Activated CD4-positive, alpha-beta T cell treated with anti-CD3 and anti-CD28 coated beads, Interleukin-2, amount 50 U/mL, for 16 hours (primary cell): ENCODE measurements around the gene CFAP100.

Experiments used
- DNase-seq: peaks from one replicate; pipeline ENCODE4 v3.0.0-alpha.2; 2020

CFAP100 gene

DNA sequence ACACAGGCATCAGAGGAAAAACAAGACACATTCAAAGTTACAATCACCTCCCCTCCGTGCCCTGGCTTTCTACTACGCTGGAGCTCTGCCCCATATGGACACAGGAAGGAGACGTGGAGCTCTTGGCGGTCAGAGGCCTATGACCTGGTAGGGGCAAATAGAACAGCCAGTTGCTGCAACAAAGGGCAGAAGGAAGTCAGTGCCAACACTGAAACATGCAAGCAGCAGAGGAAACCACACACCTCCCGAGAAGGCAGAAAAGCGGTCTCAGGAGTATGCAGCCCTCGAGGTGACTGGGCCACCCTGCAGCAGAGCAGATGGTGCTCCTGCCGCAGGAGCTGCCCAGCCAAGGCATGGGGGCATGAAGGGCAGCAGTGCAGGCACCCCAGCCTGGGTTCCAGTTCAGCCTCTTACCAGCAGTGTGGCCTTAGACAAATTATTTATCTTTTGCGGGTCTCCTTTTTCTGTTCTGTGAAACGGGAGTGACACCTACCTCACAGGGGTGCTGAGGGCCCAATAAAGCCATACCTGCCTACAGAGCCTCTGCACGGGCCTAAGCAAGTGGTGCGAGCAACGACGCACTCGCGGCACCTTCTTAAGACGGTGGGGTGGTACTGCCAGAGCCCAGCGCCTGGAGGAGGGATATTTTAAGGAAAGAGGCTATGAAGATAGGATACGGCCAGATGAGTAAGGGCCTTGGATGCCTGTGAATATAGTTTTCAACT lies 72.3 kb downstream of the CFAP100 start:
- DNase-seq: no peak

DNA sequence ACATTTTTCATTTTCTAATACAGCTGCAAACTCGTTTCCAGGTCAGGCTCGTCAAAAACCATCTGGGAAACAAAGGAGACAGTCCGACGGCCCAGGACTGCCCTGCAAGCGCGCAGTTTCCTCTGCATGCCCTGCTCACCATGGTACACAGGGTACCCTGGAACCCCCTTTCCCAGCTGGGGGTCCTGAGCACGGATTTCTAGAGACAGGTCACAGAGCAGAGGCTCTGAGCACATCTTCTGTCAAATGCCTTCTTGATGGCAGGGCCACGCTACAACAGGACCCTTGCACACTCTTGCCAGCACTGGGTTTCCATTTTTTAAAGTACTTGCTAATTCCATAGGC lies 72.9 kb downstream of the CFAP100 start:
- DNase-seq: no peak

- no peak for DNase-seq
Observed at GRCh38 chr3:126468028-126468891, 73.6 kb downstream of the CFAP100 start.

DNA sequence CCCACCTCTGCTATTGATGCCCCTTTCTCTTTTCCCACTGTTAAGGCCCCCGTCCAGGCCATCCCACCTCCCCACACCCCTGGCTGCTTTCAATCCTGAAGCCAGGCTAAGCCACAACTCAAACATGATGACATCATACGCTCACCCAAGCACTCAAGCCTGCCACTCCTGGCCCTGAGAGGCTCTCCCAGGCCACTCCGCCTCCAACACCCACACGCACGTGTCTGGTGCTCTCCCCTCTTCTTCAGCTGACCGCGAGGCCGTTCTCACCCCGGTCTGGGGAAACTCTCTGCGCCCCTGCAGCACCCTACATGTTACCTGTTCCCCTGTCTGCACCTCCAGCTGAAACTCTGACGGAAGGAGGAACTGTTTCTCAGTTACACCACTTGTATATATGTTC lies 74.8 kb downstream of the CFAP100 start:
- no peak for DNase-seq

- DNase-seq: peak; percentile 49
Observed at GRCh38 chr3:126472277-126473006, 77.7 kb downstream of the CFAP100 start.

DNA sequence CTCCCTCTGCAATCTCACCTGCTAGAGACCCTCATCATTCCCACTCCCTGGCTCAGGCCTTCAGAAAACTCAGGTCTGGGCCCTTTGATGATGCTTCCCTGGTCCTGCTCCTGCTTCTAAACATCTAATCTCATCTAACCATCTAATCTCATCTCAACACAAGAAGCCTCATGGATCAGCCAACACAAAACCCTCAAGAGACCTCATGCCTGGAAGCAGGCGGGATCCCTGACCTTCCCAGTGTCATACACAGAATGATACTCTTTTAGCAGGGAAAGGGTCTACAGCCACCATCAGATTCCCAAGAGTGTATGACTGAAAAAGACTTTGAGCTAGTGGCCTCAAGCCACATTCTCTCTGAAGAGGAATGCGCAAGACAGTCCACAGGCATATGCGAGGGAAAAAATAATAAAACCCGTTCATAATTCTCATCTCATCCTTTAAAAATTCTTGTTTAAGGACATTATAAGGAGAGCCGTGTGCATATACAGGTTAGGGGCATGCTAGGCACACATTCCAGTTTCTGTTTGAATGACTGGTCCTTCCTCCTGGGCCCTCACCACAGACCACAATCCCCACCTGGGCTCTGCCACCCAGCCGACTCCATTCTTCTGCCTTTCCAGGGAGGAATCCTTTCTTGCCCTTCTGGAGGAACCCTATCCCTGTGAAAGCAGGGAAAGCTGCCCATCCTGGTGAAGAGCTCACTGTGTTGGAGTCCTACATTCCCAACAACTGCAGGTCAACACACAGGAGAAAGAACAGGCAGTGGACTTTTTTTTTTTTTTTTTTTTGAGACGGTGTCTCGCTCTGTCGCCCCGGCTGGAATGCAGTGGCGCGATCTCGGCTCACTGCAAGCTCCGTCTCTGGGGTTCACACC lies 78.8 kb downstream of the CFAP100 start:
- DNase-seq: peak; percentile 33

GRCh38 chr3:126474498-126475412 lies 80.0 kb downstream of the CFAP100 start:
- peak; percentile 35 for DNase-seq

DNA sequence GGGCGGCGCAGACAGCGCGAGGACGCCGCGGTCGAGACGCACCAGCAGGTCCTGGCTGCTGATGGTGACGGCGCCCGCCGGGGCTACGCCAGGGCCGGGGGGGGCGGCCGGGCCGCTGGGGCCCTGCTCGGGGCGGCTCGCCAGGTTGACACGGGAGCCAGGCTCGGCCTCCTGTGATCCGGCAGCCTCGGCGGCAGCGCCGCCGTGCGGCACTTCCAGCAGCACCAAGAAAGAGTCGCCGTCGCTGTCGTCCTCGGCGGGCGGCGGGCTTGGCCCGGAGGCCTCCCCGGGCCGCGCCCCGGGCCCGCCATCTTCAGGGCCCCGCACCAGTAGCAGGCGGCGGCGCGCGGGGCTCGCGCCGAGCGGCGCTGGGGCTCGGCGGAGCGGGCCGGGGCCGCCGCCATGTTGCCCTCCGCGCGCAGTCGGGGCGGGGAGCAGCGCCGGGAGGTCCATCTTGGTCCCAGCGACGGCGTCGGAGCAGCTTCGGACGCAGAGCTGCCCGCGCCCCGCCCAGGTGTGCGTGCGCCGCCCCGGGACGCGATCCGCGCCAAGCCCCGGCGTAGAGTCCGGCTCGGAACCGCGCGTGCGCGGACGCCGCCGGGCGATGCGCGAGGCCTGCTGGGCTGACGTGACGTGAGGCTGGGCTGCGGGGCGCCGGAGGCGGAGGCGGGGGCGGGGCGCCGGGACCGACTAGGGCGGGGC lies 80.9 kb downstream of the CFAP100 start, which contains the start of gene ZXDC:
ZXDC (minus strand) TSS at position 479 of the 702 bp plus-strand sequence; CDS start at position 453, 26 bp downstream.
- DNase-seq: peak; percentile 95

- no peak for DNase-seq
Observed at GRCh38 chr3:126476166-126477060, 81.7 kb downstream of the CFAP100 start.

DNA sequence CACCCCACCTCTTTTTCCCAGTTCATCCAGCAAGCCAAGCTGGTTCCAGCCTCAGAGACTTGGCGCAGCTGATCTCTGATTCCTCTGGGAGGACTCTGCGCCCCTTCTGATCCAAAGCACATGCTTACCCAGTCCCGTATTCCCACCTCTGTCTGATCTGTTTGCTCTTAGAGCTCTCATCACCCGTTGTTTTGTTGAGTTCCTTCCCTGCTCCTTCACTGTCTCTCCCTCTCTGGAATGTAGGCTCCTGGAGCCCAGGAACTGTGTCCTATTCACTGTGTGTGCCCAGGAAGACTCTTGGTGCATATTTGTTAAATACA lies 82.3 kb downstream of the CFAP100 start:
- DNase-seq: no peak

- DNase-seq: no peak
Observed at GRCh38 chr3:126478581-126479310, 84.0 kb downstream of the CFAP100 start.

- no peak for DNase-seq
Observed at GRCh38 chr3:126479642-126480041, 84.9 kb downstream of the CFAP100 start.

GRCh38 chr3:126480206-126480605 lies 85.5 kb downstream of the CFAP100 start:
- DNase-seq: no peak

DNA sequence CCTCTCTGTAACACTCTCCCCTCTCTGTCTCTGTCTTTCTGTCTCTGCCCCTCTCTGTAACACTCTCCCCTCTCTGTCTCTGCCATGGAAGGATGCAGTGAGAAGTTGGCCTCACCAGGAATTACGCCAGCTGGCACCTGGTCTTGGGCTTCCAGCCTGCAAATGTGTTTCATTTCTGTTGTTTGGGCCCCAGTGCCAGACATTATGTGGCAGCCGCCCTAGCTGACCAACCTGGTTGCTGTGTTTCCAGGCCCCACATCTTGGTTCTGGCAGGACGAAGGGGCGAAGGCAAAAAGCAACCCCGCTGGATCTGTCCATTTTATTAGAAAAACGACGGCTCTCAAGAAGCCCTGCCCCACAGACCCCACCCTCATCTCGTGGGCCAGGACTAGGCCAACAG lies 86.2 kb downstream of the CFAP100 start:
- no peak for DNase-seq

DNA sequence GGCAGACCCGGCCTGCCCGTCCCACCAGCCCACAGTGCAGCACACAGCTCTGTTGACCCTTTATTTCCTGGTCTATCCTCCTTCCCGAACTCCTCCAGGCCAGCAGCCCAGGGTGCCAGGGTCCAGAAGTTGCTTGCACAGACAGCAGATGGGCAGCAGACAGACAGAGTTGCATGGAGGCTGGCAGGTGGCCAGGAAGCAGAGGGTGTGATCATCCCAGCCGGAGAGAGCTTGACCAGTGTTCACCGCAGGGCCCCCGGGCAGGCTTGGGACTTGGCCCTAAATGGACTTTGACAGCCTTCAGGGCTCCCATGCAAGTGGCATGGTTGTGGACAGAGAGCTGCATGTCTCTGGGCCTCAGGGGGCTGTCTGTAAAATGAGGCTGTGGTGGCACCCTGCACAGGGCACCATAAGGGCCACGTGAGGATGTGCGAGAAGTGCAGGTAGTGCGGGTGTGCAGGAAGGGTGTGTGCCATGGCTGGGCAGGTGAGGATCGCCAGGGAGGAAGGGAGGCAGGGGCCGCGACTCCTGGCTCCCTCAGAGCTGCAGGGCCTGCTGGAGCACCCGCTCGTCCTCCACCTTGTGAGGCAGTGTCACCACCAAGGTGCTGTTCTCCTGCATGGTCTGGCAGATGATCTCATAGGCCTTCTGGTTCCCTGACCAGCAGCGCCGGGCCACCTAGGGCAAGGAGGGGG lies 87.2 kb downstream of the CFAP100 start:
- no peak for DNase-seq

DNA sequence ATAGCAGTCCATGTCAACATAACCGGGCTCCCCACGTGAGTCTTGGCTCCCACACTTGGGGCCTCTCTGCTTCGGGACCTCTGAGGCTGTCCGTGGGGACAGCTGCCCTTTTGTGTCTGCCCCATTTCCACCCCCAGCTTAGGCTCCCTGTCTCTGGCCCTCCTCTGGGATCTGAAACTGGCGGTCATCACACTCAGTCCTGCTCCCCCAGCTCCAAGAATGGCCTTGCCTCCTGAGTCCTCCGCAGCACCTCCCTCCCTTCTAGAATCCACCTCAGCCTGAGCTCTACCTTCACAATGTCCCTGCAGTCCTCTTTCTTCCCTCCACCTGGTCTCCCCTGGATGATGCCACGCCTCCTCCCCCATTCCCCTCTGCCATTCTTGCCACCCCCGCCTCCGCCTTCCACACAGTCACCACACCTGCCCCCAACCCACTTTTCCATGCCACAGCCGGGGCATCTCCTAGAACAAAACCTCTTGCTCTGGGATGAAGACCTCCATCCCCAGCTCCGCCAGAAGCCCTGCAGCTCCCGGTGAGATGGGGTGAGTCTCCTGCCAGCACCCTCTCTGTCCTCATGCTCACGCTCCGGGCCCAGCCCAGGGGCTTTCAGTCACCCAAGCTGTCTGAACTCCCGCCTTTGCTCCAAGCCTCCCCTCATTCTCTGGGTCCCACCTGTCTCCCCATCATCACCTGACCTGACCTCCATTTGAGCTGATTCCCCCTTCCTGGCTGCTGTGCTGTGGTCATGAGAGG lies 88.0 kb downstream of the CFAP100 start:
- DNase-seq: no peak

- DNase-seq: no peak
Observed at GRCh38 chr3:126483321-126483761, 88.6 kb downstream of the CFAP100 start.

GRCh38 chr3:126484148-126484547 lies 89.4 kb downstream of the CFAP100 start:
- DNase-seq: no peak
